ENCODE measurements around the gene CCHCR1. TPM values are rescaled to one million over a fixed set of nuclear protein-coding genes. Genes with fewer than 3 reads are reported as not detected.
"Not testable (repeated sequence)": the region's sequence is repeated elsewhere in the genome, so short reads cannot be mapped to it uniquely, and the experiment has no call there.

The CCHCR1 gene
- total and polyA plus RNA-seq, 2 donors from 2014 or later: 24.1 to 26.2 TPM

GRCh38 chr6:31168606-31169005 is 11.0 kb upstream of the CCHCR1 start:
- Histone ChIP-seq H3K4me3 (ENCODE audit: low read length in 3 of 3) (no peak overlapping the region), H3K27me3 (ENCODE audit: control insufficient read depth, insufficient read depth, low read length) (no peaks in the 10 kb centered on the region), H3K36me3 (ENCODE audit: control insufficient read depth in 2 of 3, insufficient read depth in 3 of 3, low read length in 3 of 3) (no peaks in the 10 kb centered on the region), H3K27ac (ENCODE audit: low read depth in 2 of 2, low read length in 2 of 2) (no peak overlapping the region), H3K9me3 (ENCODE audit: control insufficient read depth in 2 of 3, insufficient read depth in 1 of 3, low read length in 3 of 3) (no peaks in the 10 kb centered on the region), H3K4me1 (ENCODE audit: control insufficient read depth in 2 of 3, insufficient read depth in 2 of 3, low read depth in 1 of 3, low read length in 3 of 3) (peaks cover 0 to 12% (median 5%) of the 10 kb centered on the region in 3 donors), H3K9ac (ENCODE audit: low read length in 3 of 3) (no peak overlapping the region)
- intact Hi-C loops (cut with DNase I): no loop called here
- no peak for DNase-seq
- no peak for FAIRE-seq
- no peak for TF ChIP-seq CTCF (IDR thresholded peaks at IDR 0.05; ENCODE audit: borderline replicate concordance, extremely low read depth, insufficient read depth)

- intact Hi-C loops (cut with DNase I): no loop called here
- H3K27ac ChIP-seq (ENCODE audit: low read depth in 2 of 2, low read length in 2 of 2): no peak overlapping the region
- no peak overlapping the region for H3K4me3 ChIP-seq (ENCODE audit: low read length in 3 of 3)
- TF ChIP-seq CTCF (IDR thresholded peaks at IDR 0.05; ENCODE audit: borderline replicate concordance, extremely low read depth, insufficient read depth): no peak
- no peaks in the 10 kb centered on the region for H3K9me3 ChIP-seq (ENCODE audit: control insufficient read depth in 2 of 3, insufficient read depth in 1 of 3, low read length in 3 of 3)
- peaks cover 0 to 15% (median 5%) of the 10 kb centered on the region in 3 donors for H3K4me1 ChIP-seq (ENCODE audit: control insufficient read depth in 2 of 3, insufficient read depth in 2 of 3, low read depth in 1 of 3, low read length in 3 of 3)
- H3K36me3 ChIP-seq (ENCODE audit: control insufficient read depth in 2 of 3, insufficient read depth in 3 of 3, low read length in 3 of 3): no peaks in the 10 kb centered on the region
- no peak overlapping the region for H3K9ac ChIP-seq (ENCODE audit: low read length in 3 of 3)
- no peaks in the 10 kb centered on the region for H3K27me3 ChIP-seq (ENCODE audit: control insufficient read depth, insufficient read depth, low read length)
- no peak for FAIRE-seq
- DNase-seq: no peak
Observed at GRCh38 chr6:31165986-31166385, 8.4 kb upstream of the CCHCR1 start.

- FAIRE-seq; H3K4me3 ChIP-seq (ENCODE audit: low read length in 3 of 3); intact Hi-C loops (cut with DNase I); H3K9ac ChIP-seq (ENCODE audit: low read length in 3 of 3); DNase-seq; H3K9me3 ChIP-seq (ENCODE audit: control insufficient read depth in 2 of 3, insufficient read depth in 1 of 3, low read length in 3 of 3); H3K27ac ChIP-seq (ENCODE audit: low read depth in 2 of 2, low read length in 2 of 2); H3K27me3 ChIP-seq (ENCODE audit: control insufficient read depth, insufficient read depth, low read length); H3K36me3 ChIP-seq (ENCODE audit: control insufficient read depth in 2 of 3, insufficient read depth in 3 of 3, low read length in 3 of 3): not testable (repeated sequence)
- H3K4me1 ChIP-seq (ENCODE audit: control insufficient read depth in 2 of 3, insufficient read depth in 2 of 3, low read depth in 1 of 3, low read length in 3 of 3): peaks cover 0 to 15% (median 5%) of the 10 kb centered on the region in 3 donors
Observed at GRCh38 chr6:31165064-31165832, 7.6 kb upstream of the CCHCR1 start.

GRCh38 chr6:31164475-31165063 is 7.0 kb upstream of the CCHCR1 start:
- H3K27me3 ChIP-seq (ENCODE audit: control insufficient read depth, insufficient read depth, low read length); H3K9ac ChIP-seq (ENCODE audit: low read length in 3 of 3); intact Hi-C loops (cut with DNase I); FAIRE-seq; H3K9me3 ChIP-seq (ENCODE audit: control insufficient read depth in 2 of 3, insufficient read depth in 1 of 3, low read length in 3 of 3); DNase-seq; H3K36me3 ChIP-seq (ENCODE audit: control insufficient read depth in 2 of 3, insufficient read depth in 3 of 3, low read length in 3 of 3); H3K27ac ChIP-seq (ENCODE audit: low read depth in 2 of 2, low read length in 2 of 2); H3K4me3 ChIP-seq (ENCODE audit: low read length in 3 of 3): not testable (repeated sequence)
- peaks cover 0 to 10% (median 5%) of the 10 kb centered on the region in 3 donors for H3K4me1 ChIP-seq (ENCODE audit: control insufficient read depth in 2 of 3, insufficient read depth in 2 of 3, low read depth in 1 of 3, low read length in 3 of 3)

All from kidney (tissue), 14 donors.